GM21717 (cell line): ENCODE data around the gene NLGN3.
A peak's percentile ranks its signal among the peaks of the same experiment; 100 is the strongest.

Experiments used
- ATAC-seq: cut with Tn5 transposase; IDR thresholded peaks from one replicate; pipeline ENCODE4 v1.9.1; 2021; ENCODE audit warnings: mild to moderate bottlenecking, moderate library complexity; ENCODE audit not compliant: unreplicated experiment

Gene NLGN3

DNA sequence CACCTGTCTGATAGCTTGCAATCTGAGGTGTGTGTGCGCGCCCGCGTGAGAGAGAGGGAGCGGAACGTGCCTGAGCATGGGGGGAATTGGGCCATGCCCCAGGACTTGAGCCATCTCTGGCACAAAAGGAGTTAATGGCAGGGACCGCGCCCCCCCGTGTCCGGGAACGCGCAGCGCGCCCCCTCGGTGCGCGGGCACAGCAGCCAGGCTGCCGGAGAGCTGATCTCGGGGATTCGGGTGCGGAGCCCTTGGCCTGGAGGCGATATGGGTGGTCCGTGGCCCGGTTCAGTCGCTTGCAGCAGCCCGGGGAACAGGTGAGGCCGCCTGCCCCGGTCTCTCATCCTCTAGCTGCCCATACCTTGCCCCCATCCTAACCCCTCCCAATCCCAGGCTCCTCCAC lies at the start of gene NLGN3:
Gene NLGN3 (plus strand): TSS at position 191 of the 400 bp plus-strand sequence. CDS start 2,909 bp downstream, outside the sequence.
- no peak for ATAC-seq

DNA sequence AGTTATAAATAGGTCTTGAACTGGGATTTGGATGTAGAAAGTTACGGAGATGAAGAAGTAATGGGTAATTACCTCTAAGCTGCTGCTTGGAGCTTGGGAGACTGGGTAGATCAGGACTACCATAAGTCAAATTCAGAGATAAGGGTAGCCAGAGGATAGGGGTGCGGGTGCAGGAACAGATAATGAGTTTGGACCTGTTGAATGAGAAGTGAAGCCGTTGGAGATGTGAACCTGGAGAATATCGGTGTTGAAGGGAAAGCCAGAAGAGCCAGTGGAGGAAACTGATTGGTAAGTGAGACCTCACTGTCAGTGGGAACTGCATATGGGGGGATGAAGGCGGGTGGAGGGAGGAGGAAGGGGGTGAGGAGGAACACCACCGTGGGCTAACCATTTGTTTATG lies 49.6 kb upstream of the NLGN3 start:
- no peak for ATAC-seq

DNA sequence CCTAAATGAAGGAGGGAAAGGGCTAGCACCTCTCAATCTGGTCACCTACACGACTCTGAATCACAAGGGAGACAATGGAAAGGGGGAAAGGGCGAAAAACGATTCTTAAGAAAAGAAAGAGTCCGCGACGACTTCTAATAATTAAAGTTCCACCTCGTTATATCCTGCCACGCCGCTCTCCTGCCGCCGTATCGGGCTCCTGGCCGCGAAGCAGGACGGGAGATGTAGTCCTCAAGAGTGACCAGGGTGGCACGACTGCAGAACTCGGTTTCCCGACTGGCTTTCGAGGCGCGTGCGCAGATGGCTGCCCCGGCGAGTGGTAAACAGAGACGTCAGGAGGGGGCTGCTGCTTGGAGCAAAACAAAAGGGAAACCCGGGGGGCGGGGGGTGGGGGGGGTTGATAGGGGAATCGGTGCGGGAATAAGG lies 49.1 kb upstream of the NLGN3 start, which contains the start of gene FOXO4:
Gene FOXO4 (plus strand): TSS at position 297 of the 426 bp plus-strand sequence. CDS start 678 bp downstream, outside the sequence.
- peak; percentile 80 for ATAC-seq

DNA sequence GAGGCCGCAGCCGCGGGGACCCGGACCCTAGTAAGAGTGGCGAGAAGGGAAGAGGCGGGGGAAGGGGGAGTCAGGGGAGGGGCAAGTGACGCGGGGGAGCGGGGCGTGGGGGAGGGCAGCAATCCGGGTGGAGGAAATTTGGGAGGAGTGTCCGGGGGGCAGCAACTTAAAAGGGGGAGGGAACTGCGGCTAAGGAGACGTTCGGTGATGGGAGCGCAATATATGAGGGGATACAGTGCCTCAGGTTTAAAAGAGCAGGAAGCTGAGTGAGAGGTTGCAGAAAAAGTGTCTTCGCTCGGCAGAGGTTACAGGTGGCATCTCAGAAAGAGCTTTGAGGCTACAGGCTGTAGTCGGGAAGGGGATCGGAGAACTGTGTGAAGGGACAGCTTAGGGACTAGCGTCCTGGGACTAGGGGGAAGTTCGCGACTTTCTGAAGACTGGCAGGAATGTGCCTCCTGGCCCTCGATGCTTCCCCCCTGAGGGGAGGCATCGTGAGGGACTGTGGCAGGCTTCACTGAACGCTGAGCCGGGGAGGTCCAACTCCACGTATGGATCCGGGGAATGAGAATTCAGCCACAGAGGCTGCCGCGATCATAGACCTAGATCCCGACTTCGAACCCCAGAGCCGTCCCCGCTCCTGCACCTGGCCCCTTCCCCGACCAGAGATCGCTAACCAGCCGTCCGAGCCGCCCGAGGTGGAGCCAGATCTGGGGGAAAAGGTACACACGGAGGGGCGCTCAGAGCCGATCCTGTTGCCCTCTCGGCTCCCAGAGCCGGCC lies 48.5 kb upstream of the NLGN3 start:
- peak; percentile 20 for ATAC-seq

DNA sequence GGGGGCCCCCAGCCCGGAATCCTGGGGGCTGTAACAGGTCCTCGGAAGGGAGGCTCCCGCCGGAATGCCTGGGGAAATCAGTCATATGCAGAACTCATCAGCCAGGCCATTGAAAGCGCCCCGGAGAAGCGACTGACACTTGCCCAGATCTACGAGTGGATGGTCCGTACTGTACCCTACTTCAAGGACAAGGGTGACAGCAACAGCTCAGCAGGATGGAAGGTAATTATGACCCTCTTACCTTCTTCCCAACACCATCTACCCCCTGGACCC lies 47.9 kb upstream of the NLGN3 start:
- no peak for ATAC-seq

DNA sequence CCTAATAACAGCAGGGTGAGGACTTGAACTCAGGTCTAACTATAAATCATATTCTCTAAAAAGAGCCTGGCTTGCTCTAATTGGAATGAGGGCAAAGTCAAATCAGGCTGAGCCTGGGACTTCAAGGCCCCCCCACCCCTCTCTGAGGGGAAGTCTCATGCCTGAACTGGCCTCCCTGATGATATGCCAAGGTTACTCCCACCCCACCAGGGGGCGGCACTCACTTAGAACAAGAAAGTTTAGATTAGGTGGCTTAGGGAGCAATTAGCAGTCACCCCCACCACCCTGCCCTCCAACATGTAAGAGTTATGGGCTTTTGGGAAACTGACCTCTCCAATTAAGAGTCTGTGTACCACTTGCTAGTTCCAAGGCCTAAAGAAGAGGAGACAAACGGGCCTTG lies 46.3 kb upstream of the NLGN3 start:
- ATAC-seq, result peak; percentile 47

DNA sequence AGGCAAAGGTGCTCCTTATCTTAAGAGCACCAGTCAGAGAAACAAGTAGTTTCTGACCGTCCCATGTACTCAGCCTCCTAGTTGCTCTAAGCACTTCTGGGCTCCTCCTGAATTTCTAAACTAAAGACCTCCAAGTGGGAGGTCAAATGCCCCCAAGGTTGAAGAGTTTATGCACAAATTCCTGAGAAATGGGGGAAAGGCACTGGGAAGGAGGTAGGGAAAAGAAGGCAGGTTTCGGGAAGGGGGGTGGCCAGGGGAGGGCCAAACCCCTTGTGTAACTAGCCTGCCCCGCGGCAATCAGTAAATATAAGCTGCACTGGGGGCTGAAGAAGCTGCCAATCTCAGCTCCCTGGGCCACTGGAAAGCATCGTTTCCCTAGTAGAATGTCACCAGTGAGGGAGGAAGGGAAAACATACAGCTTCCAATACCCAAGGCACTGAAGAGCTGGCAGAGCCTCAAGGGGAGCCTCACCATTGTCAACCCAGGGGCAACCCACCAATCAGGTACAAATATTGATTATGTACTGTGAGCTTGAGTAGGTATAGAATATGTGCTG lies 45.6 kb upstream of the NLGN3 start:
- no peak for ATAC-seq

DNA sequence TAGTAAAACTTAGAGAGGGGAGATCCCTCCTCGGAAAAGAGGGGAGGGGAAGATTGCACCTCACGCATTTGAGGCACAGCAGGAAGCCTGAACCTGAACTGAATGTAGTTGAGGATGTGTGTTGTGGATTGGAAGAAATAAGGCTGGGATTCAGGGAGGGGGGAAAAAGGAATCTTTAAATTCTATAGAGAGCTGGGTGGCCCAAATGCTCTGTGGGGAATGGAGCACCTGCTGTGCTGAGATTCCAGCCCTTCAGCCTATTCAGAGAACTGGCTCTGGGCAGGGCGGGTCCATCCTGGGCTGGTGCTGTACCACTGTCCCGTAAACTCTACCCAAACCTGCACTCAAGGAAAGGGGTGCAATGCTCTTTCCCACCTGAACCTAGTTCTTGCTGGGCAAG lies 44.9 kb upstream of the NLGN3 start:
- ATAC-seq, result no peak

DNA sequence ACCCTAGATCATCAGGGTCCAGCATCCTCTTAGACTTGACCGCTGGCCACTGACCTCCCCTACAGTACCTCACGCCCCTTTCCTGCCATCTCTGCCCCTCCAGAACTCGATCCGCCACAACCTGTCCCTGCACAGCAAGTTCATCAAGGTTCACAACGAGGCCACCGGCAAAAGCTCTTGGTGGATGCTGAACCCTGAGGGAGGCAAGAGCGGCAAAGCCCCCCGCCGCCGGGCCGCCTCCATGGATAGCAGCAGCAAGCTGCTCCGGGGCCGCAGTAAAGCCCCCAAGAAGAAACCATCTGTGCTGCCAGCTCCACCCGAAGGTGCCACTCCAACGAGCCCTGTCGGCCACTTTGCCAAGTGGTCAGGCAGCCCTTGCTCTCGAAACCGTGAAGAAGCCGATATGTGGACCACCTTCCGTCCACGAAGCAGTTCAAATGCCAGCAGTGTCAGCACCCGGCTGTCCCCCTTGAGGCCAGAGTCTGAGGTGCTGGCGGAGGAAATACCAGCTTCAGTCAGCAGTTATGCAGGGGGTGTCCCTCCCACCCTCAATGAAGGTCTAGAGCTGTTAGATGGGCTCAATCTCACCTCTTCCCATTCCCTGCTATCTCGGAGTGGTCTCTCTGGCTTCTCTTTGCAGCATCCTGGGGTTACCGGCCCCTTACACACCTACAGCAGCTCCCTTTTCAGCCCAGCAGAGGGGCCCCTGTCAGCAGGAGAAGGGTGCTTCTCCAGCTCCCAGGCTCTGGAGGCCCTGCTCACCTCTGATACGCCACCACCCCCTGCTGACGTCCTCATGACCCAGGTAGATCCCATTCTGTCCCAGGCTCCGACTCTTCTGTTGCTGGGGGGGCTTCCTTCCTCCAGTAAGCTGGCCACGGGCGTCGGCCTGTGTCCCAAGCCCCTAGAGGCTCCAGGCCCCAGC lies 43.8 kb upstream of the NLGN3 start:
- ATAC-seq, result no peak

DNA sequence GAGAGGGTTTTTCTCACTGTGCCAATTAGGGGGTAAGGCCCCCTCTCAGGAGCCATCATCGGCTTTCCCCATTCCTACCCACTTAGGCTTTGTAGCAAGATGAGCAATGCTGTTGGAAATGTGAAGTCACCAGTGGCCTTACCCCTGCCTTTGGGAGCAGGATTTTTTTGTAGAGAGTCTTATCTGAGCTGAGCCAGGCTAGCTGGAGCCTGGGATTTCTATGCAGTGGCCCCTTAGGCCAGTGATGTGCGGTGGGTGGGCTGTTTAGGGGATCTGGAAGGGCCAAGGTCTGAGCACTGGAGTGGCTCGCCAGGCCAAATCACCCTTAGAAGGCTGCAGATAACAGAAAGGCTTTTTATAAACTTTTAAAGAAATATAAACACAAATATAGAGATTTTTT lies 42.3 kb upstream of the NLGN3 start:
- ATAC-seq, result no peak

DNA sequence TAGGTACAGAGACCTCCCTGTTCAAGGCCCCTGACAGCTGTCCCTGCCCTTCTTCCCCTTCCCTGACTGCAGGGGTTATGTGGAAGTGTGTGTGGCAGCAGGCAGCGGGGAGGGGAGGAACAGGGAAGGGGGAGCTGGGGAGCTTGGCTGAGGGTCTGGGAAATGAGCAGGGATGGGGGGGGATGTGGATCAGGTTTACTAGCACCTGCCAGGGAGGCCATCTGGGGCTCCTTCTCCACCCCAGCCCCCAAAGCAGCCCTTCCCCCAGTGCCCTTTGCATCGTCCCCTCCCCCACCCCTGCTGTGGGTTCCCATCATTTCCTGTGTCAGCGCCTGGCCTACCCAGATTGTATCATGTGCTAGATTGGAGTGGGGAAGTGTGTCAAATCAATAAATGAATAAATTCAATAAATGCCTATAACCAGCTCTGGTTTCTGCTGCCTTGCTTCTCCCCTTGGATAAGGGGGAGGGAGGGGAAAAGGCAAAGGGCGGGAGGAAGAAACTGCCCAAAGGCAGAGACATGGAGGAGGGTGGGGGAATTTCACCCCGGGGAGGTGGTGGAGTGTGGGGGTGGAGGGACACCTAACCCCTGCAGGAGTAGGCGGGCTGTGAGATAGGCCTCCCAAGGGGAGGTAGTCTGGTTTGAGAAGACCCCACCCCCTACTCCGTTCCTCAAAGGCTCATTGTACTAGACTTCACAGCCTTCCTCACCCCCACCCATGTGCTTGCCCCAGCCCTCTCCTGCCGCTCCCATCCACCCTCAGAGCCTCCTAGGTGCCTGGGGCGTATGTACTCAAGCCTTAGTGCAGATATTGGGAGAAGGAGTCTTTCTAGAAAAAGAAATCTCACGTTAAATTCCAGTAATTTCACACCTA lies 41.3 kb upstream of the NLGN3 start:
- ATAC-seq, result no peak

DNA sequence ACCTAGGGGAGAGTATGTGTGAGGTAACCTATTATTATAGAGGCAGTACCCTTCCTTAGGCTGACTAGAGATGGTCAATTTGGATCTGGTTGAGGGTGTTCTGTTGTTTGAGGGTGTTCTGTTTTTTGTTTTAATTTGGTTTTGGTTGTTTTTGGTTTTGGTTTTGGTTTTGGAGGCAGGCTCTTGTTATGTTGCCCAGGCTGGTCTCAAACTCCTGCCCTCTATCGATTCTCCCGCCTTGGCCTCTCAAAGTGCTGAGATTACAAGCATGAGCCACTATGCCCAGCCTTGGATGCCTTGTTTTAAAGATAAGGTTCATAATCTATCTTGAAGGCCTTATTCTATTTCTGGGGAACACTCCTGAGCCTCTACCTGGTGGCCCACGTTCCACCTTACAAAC lies 39.0 kb upstream of the NLGN3 start:
- no peak for ATAC-seq

DNA sequence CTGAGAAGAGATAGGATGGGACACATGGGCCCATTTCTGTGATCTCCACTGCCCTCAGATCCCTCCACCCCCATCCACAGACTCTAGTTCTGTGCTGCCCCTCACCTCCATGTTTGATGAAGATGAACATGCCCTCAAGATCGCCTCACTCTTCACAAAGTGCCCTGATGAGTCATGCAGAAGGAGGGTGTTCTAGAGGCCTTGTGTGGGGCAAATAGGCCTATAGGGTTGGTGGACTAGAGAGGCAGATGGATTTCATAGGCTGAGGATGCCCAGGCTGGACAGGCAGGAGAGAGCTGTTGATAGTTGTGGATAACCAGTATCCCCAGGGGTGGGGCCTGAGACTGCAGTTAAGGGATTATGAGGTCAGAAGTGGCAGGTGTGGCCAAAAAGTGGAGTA lies 38.2 kb upstream of the NLGN3 start, which contains the start of gene CXorf65:
Gene CXorf65 (minus strand): TSS at position 314 of the 400 bp plus-strand sequence. CDS start 184 bp downstream, at position 130.
- ATAC-seq, result no peak

DNA sequence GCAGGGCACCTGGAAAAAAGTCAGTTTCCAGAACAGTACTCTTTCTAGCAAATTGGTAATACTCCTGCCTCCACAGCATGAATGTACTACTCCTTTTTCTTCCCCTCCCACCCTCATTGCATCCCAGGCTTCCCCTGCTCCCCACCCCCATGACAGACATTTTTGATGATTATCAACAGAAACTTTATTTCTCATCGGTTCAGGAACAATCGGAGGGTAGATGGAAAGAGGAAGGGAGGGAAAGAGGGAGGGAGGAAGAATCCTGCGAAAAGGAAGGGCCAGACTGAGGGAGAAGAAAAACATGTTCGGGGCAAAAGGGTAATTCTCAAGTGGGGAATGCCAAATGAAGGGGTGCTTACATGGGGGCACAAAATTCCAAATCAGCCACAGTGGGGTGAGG lies 37.4 kb upstream of the NLGN3 start:
- ATAC-seq, result no peak

DNA sequence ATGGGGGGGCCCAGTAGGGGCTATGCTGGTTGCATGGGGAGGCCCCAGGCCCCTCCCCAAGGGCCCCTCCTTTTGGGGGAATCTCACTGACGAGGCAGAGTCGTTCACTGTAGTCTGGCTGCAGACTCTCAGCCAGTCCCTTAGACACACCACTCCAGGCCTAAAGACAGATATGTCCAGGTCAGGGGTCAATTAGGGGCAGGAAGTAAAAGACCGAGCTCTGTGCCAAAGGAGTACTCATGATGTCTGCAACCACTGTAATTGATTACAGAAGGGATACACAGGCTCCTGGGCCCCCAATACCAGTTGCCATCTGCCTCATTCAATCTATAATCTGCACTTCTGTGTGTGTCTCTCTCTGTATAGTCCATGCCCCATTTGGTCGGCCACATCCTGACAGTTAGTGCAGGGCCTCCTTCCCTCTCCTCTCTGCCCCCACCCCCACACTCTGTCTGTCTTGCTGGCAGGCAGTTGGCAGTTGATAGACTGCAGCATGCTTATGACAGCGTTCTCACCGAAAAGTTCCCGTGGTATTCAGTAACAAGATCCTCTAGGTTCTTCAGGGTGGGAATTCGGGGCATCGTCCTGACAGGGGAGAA lies 36.8 kb upstream of the NLGN3 start:
- no peak for ATAC-seq

DNA sequence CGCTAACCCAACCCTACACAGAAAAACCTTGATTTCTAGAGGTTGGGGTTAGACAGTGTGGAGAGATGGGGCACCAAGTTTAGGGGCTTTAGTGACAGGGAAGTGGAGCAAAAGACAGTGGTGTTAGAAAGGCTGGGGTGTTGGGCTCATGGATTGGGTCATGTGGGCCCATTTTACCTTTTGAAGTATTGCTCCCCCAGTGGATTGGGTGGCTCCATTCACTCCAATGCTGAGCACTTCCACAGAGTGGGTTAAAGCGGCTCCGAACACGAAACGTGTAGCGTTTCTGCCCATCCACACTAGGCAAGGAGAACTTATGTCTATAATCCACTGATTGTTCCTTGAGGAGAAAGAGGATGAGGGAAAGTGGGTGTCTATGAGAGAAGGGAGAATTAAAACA lies 35.6 kb upstream of the NLGN3 start:
- ATAC-seq, result no peak

DNA sequence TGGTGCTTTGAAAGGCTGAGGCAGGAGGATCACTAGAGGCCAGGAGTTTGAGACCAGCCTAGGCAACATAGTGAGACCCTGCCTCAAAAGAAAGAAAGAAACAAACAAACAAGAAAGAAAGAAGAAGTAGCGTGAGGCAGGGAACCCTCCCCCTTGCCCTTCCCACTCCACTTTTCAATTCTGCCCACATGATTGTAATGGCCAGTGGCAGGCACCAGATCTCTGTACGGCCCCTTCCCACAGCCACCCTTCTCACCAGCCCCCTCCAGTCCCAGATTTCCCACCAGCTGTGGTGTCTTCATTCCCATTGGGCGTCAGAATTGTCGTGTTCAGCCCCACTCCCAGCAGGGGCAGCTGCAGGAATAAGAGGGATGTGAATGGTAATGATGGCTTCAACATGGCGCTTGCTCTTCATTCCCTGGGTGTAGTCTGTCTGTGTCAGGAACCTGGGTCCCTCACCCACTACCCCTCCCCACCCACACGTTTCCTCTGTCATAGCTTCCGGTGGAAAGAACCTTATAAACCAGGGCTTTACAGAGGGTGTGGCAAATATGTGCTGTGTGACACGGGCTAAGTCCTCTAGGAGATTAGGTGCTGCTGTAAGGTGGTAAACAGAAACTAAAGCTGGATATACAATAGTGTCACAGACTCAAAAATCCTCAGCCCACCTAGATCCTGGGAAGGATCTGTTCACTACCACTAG lies 33.3 kb upstream of the NLGN3 start, which contains the start of gene IL2RG:
Gene IL2RG (minus strand): TSS at position 437 of the 703 bp plus-strand sequence. CDS start 38 bp downstream, at position 399.
- peak; percentile 88 for ATAC-seq

DNA sequence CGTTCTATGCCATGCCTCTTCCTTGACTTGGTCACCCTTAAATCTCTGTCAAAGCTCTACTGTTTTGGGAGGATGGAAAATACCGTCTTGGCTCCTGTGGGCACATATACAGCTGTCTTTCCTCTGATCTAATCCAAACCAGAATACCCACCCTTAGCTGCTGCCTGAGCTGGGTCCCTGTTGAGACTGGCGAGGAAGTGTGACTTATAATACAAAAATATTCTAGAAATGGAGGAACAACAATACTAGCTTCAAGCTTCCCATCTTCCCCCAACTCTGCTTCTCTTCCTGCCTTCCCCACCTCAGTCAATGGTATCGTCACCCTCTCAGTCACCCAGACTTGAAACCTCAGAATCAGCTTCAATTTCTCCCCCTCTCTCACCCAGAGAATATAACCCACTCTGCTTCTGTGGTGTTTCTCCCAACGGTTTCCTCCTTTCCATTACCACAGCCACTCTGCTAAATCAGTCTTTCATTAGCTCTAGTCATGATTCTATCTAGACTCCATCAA lies 32.7 kb upstream of the NLGN3 start:
- ATAC-seq, result peak; percentile 32

DNA sequence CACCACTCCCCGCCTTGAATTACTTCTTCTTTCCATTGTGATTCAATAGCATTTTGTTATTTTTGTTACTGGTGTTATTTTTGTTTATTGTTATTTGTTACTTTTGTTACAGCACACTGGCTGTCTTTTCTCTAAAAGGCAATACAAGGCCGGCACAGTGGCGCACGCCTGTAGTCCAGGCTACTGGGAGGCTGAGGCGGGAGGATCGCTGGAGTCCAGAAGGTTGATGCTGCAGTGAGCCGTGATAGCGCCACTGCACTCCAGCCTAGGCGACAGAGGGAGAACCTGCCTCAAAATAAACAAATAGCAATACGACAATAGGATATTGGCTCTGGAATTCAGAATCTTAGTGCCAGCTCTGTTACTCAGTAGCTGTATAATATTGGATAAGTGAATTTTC lies 27.3 kb upstream of the NLGN3 start:
- ATAC-seq, result no peak
